K562 (cell line): Measurements from ENCODE around the gene RHEX. TPM values are rescaled to one million over a fixed set of nuclear protein-coding genes. Genes with fewer than 3 reads are reported as not detected.

Experiments used
- ATAC-seq: fragments of 200-7000 bp; cut with Tn5 transposase; 3 replicates; pipeline ENCODE4 v1.9.1; 2020; ENCODE audit warnings: moderate library complexity
- BruUV-seq: library from RNA; stranded (reverse); fragments of 400-500 nt; replicated peaks from 2 replicates; lab custom pipeline; 2021; lab: Mats Ljungman, UMichigan
- CTCF ChIA-PET: fragments of 300-600 bp; formaldehyde crosslinking; extraction: SDS; loops from one replicate; lab custom pipeline; 2021; ENCODE audit warnings: low intra/inter-chr PET ratio; lab: Yijun Ruan, JAX
- POLR2A ChIA-PET: fragments of 300-600, 350-650 bp; sonication (Branson Sonifier 250); formaldehyde crosslinking; extraction: SDS; loops from one replicate; lab custom pipeline; 2021; ENCODE audit warnings: antibody characterized with exemption, inconsistent platforms; lab: Yijun Ruan, JAX
- DNase-seq, 4 experiments: peaks; one replicate each; pipeline versions ENCODE4 v3.0.0 to v3.0.0-alpha.2; 2011 to 2018; ENCODE audit warnings: low spot score in 3 of 4, mixed read lengths in 3 of 4; ENCODE audit errors: extremely low read depth in 1 of 4
- FAIRE-seq: peaks from 2 replicates; lab custom pipeline; 2011; peaks lifted over from hg19 to GRCh38; lab: Jason Lieb, UNC
- H2AFZ ChIP-seq: 2 replicates; pipeline ENCODE4 v1.6.0; 2011; ENCODE audit warnings: low read depth, low read length, control low read depth, inconsistent platforms
- H3K27ac ChIP-seq: fragments of 200-600 bp; 3 replicates; pipeline ENCODE4 v1.8.0; 2011; ENCODE audit warnings: low read depth, mild to moderate bottlenecking, control low read depth, inconsistent platforms, low read length, moderate library complexity, mixed read lengths; ENCODE audit errors: extremely low read depth
- H3K27me3 ChIP-seq, 2 experiments: fragments of 300-600 bp in 1 of 2; 2 replicates in 1 of 2; 3 replicates in 1 of 2; pipeline versions ENCODE4 v1.6.0 to v1.8.0; 2011; ENCODE audit warnings: inconsistent platforms in 2 of 2, low read length in 2 of 2, mild to moderate bottlenecking in 1 of 2, mixed read lengths in 1 of 2, moderate library complexity in 1 of 2; ENCODE audit not compliant: control insufficient read depth in 2 of 2, insufficient read depth in 2 of 2
- H3K36me3 ChIP-seq: fragments of 300-600 bp; 3 replicates; pipeline ENCODE4 v1.8.0; 2011; ENCODE audit warnings: mild to moderate bottlenecking, low read length, inconsistent platforms; ENCODE audit not compliant: control insufficient read depth, insufficient read depth
- H3K4me1 ChIP-seq, 2 experiments: fragments of 200-600 bp in 1 of 2; replicated peaks in 1 of 2; 2 replicates in 1 of 2; 3 replicates in 1 of 2; pipeline versions ENCODE4 v1.5.1 to v1.8.0; 2011; ENCODE audit warnings: inconsistent platforms in 2 of 2, low read length in 2 of 2, mild to moderate bottlenecking in 1 of 2, mixed read lengths in 1 of 2, moderate library complexity in 1 of 2; ENCODE audit not compliant: control insufficient read depth in 2 of 2, insufficient read depth in 2 of 2
- H3K4me2 ChIP-seq: 2 replicates; pipeline ENCODE4 v1.6.1; 2011; ENCODE audit warnings: low read length, control low read depth, inconsistent platforms, mixed read lengths; ENCODE audit not compliant: insufficient read depth
- H3K4me3 ChIP-seq: fragments of 200-600 bp; sonication (generic), shearing (Covaris generic); 2 replicates; pipeline ENCODE4 v1.5.1; 2016; ENCODE audit warnings: control low read depth, inconsistent platforms
- H3K79me2 ChIP-seq: fragments of 200-600 bp; 3 replicates; pipeline ENCODE4 v1.8.0; 2011; ENCODE audit warnings: low read length, inconsistent platforms; ENCODE audit not compliant: control insufficient read depth, insufficient read depth
- H3K9ac ChIP-seq, 2 experiments: 2 replicates each; pipeline versions ENCODE4 v1.6.0 to v1.6.1; 2011; ENCODE audit warnings: low read depth in 2 of 2, low read length in 2 of 2, control low read depth in 1 of 2, inconsistent platforms in 1 of 2, mild to moderate bottlenecking in 1 of 2, mixed read lengths in 1 of 2; ENCODE audit not compliant: insufficient read depth in 1 of 2
- H3K9me1 ChIP-seq: one replicate; pipeline ENCODE4 v1.6.0; 2011; ENCODE audit warnings: inconsistent platforms, mild to moderate bottlenecking, low read length, moderate library complexity; ENCODE audit not compliant: control insufficient read depth, insufficient read depth
- H3K9me3 ChIP-seq: replicated peaks from 2 replicates; pipeline ENCODE4 v1.5.1; 2011; ENCODE audit warnings: low read depth, low read length, inconsistent platforms; ENCODE audit not compliant: control insufficient read depth, insufficient read depth
- H4K20me1 ChIP-seq: replicated peaks from 2 replicates; pipeline ENCODE4 v1.6.1; 2011; ENCODE audit warnings: low read length, inconsistent platforms, mixed read lengths; ENCODE audit not compliant: control insufficient read depth, insufficient read depth
- DIDO1 ChIP-seq: fragments of 450-650 bp; IDR thresholded peaks from 2 replicates; pipeline ENCODE4 v1.6.1; 2016; ENCODE audit warnings: low read depth, missing biosample characterization, missing genetic modification characterization
- EHMT2 ChIP-seq: fragments of 450-650 bp; IDR thresholded peaks from 2 replicates; pipeline ENCODE4 v1.6.1; 2018; ENCODE audit warnings: antibody characterized with exemption
- FOXA3 ChIP-seq, 2 experiments: fragments of 450-650 bp in 1 of 2; sonication (generic) in 1 of 2; formaldehyde crosslinking; IDR thresholded peaks in 1 of 2; conservative IDR thresholded peaks in 1 of 2; 2 replicates each; pipeline versions ENCODE4 v1.4.0 to v1.8.0; 2020 to 2022; ENCODE audit warnings: mild to moderate bottlenecking in 2 of 2, missing genetic modification reagents in 1 of 2
- HEY1 ChIP-seq: fragments of 250-450 bp; sonication (Bioruptor Pico); IDR thresholded peaks from 2 replicates; pipeline ENCODE4 v1.5.0; 2020; ENCODE audit warnings: mild to moderate bottlenecking, moderate library complexity, borderline replicate concordance
- KDM4B ChIP-seq, 2 experiments: fragments of 450-650 bp in 1 of 2; sonication (generic) in 1 of 2; IDR thresholded peaks; 2 replicates each; pipeline ENCODE4 v1.6.1; 2016 to 2017; ENCODE audit warnings: borderline replicate concordance in 2 of 2, antibody characterized with exemption in 1 of 2, low read depth in 1 of 2, mild to moderate bottlenecking in 1 of 2
- SAFB ChIP-seq: fragments of 200-400 bp; formaldehyde crosslinking; IDR thresholded peaks from 2 replicates; pipeline ENCODE4 v1.6.1; 2017; ENCODE audit warnings: low read depth, low read length, borderline replicate concordance
- SMARCB1 ChIP-seq: IDR thresholded peaks from 2 replicates; pipeline ENCODE4 v1.6.1; 2011; ENCODE audit warnings: improper control_type of control experiment, low read depth; ENCODE audit not compliant: insufficient read length
- ZNF77 ChIP-seq: fragments of 250-450 bp; sonication (Bioruptor Pico); IDR thresholded peaks from 2 replicates; pipeline ENCODE4 v1.5.0; 2020
- WGBS: fragments of 100-300 bp; shearing (Covaris generic); methylation state at CpG from one replicate; pipeline ENCODE4 v1.1.6; 2016; ENCODE audit warnings: low coverage, mixed read lengths; ENCODE audit not compliant: insufficient coverage; ENCODE audit errors: missing lambda C conversion rate; 5-methylcytosine and 5-hydroxymethylcytosine counted together
- in situ Hi-C: fragments of 300-500 bp; cut with MboI; formaldehyde crosslinking; loops from 4 replicates; pipeline ENCODE4 v1.15.0; 2018; ENCODE audit warnings: inconsistent platforms, mixed read lengths
- intact Hi-C: fragments of 100-400 bp; cut with micrococcal nuclease; formaldehyde crosslinking; loops from 2 replicates; pipeline ENCODE4 v1.14.2; 2022
- polyA plus RNA-seq, 8 experiments: library from polyadenylated mRNA; depleted of rRNA in 4 of 8; stranded (reverse) in 5 of 8; unstranded in 3 of 8; fragments of >200 nt; fragmentation: Nextera tagmentation in 2 of 8; fragmentation: Illumina TruSeq in 1 of 8; extraction: Ambion mirVana in 2 of 8; extraction: Trizol in 1 of 8; gene quantifications; 2 replicates each; pipeline versions ENCODE4 v1.2.1 to v1.2.3, GENCODE V29; 2011 to 2014; ENCODE audit warnings: inconsistent platforms in 1 of 8, missing spikeins in 1 of 8
- total RNA-seq, 7 experiments: library from RNA; depleted of rRNA in 6 of 7; stranded (reverse); fragments of >200 nt in 6 of 7; fragmentation: Illumina TruSeq in 2 of 7; extraction: Trizol in 2 of 7; gene quantifications; 2 replicates each; pipeline versions ENCODE4 v1.2.1 to v1.2.3, GENCODE V29; 2011 to 2021; ENCODE audit warnings: low replicate concordance in 1 of 7
- TF ChIP-seq, protein P1 (sequence below): fragments of 250-450 bp; sonication (Bioruptor Pico); IDR thresholded peaks from 2 replicates; pipeline ENCODE4 v1.8.0; 2021; ENCODE audit warnings: mild to moderate bottlenecking, moderate library complexity
- TF ChIP-seq, protein P2 (sequence below): sonication (generic); formaldehyde crosslinking; IDR thresholded peaks from 2 replicates; pipeline ENCODE4 v1.8.0; 2022; ENCODE audit warnings: mild to moderate bottlenecking, missing genetic modification reagents

The RHEX gene
- total and polyA plus RNA-seq, 9 of the 15 experiments (the other 6 are each of a cell fraction or from before 2014, with no cell fraction given) = not detected

DNA sequence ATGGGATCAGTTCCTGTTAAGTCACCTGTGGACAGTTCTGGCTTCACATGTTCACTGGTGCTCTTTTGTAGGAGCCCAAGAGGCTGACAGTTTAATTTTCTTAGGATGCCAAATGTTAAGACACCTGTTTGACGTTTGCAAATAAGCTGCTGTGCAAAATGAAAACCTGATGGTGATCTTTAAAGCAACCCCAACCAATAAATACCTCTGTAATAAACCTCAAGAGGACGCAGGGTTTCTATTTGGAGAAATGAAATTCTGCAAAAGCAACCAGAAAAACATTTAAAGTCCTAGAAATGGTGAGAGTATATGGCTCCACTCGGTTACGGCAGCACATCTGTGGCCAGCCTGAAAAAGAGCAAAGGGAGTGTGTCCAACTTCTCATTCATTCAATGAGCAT is 5.7 kb upstream of the RHEX start:
- Histone ChIP-seq H4K20me1 (no peaks in the 10 kb centered on the region), H3K4me2 (no peak overlapping the region), H3K9me3 (no peaks in the 10 kb centered on the region), H3K4me3 (no peak overlapping the region), H3K79me2 (no peaks in the 10 kb centered on the region), H3K36me3 (no peaks in the 10 kb centered on the region), H2AFZ (no peak overlapping the region), H3K9me1 (no peaks in the 10 kb centered on the region), H3K9ac (no peak overlapping the region), H3K27me3 (peaks cover 16 to 38% of the 10 kb centered on the region in 2 experiments), H3K4me1 (no peaks in the 10 kb centered on the region)
- intact Hi-C loops (no loop called here), in situ Hi-C loops (no loop called here)
- CTCF ChIA-PET = no interaction called here
- BruUV-seq = no TSS peak
- POLR2A ChIA-PET = no interaction called here
- WGBS = 3% methylated on average over 4 of the region's 4 CpGs
- FAIRE-seq (no peak), ATAC-seq (no peak)
- TF ChIP-seq, protein P1, sequence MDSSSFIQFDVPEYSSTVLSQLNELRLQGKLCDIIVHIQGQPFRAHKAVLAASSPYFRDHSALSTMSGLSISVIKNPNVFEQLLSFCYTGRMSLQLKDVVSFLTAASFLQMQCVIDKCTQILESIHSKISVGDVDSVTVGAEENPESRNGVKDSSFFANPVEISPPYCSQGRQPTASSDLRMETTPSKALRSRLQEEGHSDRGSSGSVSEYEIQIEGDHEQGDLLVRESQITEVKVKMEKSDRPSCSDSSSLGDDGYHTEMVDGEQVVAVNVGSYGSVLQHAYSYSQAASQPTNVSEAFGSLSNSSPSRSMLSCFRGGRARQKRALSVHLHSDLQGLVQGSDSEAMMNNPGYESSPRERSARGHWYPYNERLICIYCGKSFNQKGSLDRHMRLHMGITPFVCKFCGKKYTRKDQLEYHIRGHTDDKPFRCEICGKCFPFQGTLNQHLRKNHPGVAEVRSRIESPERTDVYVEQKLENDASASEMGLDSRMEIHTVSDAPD (CRISPR knock-in tag) = no peak
- TF ChIP-seq KDM4B (IDR thresholded peaks at IDR 0.05; ENCODE audit: borderline replicate concordance in 2 of 2, low read depth in 1 of 2) = no peak
- TF ChIP-seq EHMT2 = no peak
- no peak for TF ChIP-seq SAFB
- TF ChIP-seq HEY1 (CRISPR knock-in tag) = no peak
- TF ChIP-seq FOXA3 (CRISPR knock-in tag; conservative IDR thresholded peaks at IDR 0.05 in 1 of 2, IDR thresholded peaks at IDR 0.05 in 1 of 2) = no peak
- TF ChIP-seq ZNF77 (CRISPR knock-in tag) = no peak
- no peak for TF ChIP-seq DIDO1 (tag)
- TF ChIP-seq, protein P2, sequence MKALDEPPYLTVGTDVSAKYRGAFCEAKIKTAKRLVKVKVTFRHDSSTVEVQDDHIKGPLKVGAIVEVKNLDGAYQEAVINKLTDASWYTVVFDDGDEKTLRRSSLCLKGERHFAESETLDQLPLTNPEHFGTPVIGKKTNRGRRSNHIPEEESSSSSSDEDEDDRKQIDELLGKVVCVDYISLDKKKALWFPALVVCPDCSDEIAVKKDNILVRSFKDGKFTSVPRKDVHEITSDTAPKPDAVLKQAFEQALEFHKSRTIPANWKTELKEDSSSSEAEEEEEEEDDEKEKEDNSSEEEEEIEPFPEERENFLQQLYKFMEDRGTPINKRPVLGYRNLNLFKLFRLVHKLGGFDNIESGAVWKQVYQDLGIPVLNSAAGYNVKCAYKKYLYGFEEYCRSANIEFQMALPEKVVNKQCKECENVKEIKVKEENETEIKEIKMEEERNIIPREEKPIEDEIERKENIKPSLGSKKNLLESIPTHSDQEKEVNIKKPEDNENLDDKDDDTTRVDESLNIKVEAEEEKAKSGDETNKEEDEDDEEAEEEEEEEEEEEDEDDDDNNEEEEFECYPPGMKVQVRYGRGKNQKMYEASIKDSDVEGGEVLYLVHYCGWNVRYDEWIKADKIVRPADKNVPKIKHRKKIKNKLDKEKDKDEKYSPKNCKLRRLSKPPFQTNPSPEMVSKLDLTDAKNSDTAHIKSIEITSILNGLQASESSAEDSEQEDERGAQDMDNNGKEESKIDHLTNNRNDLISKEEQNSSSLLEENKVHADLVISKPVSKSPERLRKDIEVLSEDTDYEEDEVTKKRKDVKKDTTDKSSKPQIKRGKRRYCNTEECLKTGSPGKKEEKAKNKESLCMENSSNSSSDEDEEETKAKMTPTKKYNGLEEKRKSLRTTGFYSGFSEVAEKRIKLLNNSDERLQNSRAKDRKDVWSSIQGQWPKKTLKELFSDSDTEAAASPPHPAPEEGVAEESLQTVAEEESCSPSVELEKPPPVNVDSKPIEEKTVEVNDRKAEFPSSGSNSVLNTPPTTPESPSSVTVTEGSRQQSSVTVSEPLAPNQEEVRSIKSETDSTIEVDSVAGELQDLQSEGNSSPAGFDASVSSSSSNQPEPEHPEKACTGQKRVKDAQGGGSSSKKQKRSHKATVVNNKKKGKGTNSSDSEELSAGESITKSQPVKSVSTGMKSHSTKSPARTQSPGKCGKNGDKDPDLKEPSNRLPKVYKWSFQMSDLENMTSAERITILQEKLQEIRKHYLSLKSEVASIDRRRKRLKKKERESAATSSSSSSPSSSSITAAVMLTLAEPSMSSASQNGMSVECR (CRISPR knock-in tag) = no peak
- no peak for TF ChIP-seq SMARCB1
- TF ChIP-seq, all 486 proteins: peak for 0
- no peak for DNase-seq
- no peak overlapping the region for H3K27ac ChIP-seq
